Natural killer cell treated with Interleukin-12 subunit alpha and Interleukin-12 subunit beta and Interleukin-15 and Interleukin-18, amount 100 ng/mL, for 72 hours (primary cell): Measurements from ENCODE around the gene KRTAP19-6. TPM values are rescaled to one million over a fixed set of nuclear protein-coding genes. Genes with fewer than 3 reads are reported as not detected.
"Not testable (repeated sequence)": the region's sequence is repeated elsewhere in the genome, so short reads cannot be mapped to it uniquely, and the experiment has no call there.

Source experiments
- ATAC-seq, 2 donors: fragments of 150-1000 bp; cut with Tn5 transposase in 1 of 2; sonication (Bioruptor Pico), chemical (Tn5 transposase) in 1 of 2; 2 replicates each; pipeline ENCODE4 v1.10.0; 2021
- DNase-seq: peaks from one replicate; pipeline ENCODE4 v3.0.0; 2022; ENCODE audit warnings: low spot score
- H3K27ac Mint-ChIP-seq, 2 donors: 1 replicate in 1 of 2; 2 replicates in 1 of 2; pipeline ENCODE4 v1.8.0; 2022; ENCODE audit warnings: mixed read lengths in 2 of 2, mild to moderate bottlenecking in 1 of 2, moderate library complexity in 1 of 2
- H3K27me3 Mint-ChIP-seq, 2 donors: 1 replicate in 1 of 2; 2 replicates in 1 of 2; pipeline ENCODE4 v1.8.0; 2022; ENCODE audit warnings: mixed read lengths in 2 of 2
- H3K36me3 Mint-ChIP-seq: one replicate; pipeline ENCODE4 v1.8.0; 2022; ENCODE audit warnings: mixed read lengths
- H3K4me1 Mint-ChIP-seq, 2 donors: 1 replicate in 1 of 2; 2 replicates in 1 of 2; pipeline ENCODE4 v1.8.0; 2022; ENCODE audit warnings: low read depth in 2 of 2, mixed read lengths in 2 of 2, mild to moderate bottlenecking in 1 of 2
- H3K4me3 Mint-ChIP-seq: one replicate; pipeline ENCODE4 v1.8.0; 2022; ENCODE audit warnings: mixed read lengths
- H3K9me3 Mint-ChIP-seq: 2 replicates; pipeline ENCODE4 v1.8.0; 2022; ENCODE audit warnings: mixed read lengths
- total RNA-seq, 2 donors: library from RNA; stranded (reverse); gene quantifications; one replicate each; pipeline ENCODE4 v1.2.3, GENCODE V29; 2022

Gene KRTAP19-6
- total RNA-seq, 2 donors from 2014 or later: not detected

DNA sequence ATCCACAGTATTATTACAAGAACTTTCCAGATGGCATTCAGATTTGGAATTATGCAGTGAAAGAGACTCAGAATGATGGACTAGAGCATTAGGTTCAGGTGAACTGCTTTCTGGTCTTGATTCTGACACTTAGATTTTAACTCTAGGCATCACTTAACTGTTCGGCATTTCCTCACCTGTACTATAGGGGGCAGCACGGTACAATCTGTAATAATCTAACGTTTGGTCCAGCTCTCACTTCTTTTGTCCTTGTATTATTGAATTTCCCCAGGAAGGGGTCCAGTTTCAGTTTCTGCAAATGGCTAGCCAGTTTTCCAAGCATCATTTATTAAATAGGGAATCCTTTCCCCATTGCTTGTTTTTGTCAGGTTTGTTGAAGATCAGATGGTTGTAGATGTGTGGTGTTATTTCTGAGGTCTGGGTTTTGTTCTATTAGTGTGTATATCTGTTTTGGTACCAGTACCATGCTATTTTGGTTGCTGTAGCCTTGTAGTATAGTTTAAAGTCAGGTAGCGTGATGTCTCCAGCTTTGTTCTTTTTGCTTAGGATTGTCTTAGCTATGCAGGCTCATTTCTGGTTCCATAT is 36.0 kb downstream of the KRTAP19-6 start:
- DNase-seq: not testable (repeated sequence)

DNA sequence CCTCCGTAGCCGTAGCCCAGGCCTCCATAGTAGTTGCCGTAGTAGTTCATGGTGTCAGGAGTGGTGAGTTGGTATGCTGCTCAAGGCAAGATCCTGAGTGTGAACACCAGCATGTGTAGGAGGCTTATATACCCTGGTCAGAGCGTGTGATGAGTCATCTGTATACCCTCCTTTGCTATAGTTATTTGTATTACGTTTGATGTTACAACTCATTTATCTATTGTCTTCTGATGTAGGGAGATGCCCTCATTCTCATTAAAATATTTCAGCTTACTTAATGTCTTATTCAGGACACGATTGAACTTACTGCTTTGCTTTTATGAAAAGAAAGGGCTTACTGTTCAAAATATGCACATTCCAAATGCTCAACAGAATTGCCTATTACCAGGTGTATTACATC is 39.6 kb downstream of the KRTAP19-6 start, which contains the start of gene KRTAP19-5:
KRTAP19-5 (minus strand) TSS at position 101 of the 400 bp plus-strand sequence; CDS start at position 50, 51 bp downstream.
- H3K27me3 Mint-ChIP-seq: no peaks in the 10 kb centered on the region
- no peak within 1 kb of the TSS for H3K27ac Mint-ChIP-seq
- H3K4me3 Mint-ChIP-seq: no peak within 1 kb of the TSS
- H3K9me3 Mint-ChIP-seq: peaks cover 9% of the 10 kb centered on the region
- no peaks in the 10 kb centered on the region for H3K36me3 Mint-ChIP-seq
- no peaks in the 10 kb centered on the region for H3K4me1 Mint-ChIP-seq
- DNase-seq (no peak), ATAC-seq (no peak)

More for the DNA sequence above, 36.0 kb downstream of the KRTAP19-6 start:
- H3K9me3 Mint-ChIP-seq: peaks cover 11% of the 10 kb centered on the region
- H3K4me3 Mint-ChIP-seq, ATAC-seq, H3K27me3 Mint-ChIP-seq, H3K27ac Mint-ChIP-seq, H3K4me1 Mint-ChIP-seq, H3K36me3 Mint-ChIP-seq: not testable (repeated sequence)

- DNase-seq (no peak), ATAC-seq (no peak)
- Mint-ChIP-seq H3K4me1 (no peaks in the 10 kb centered on the region), H3K9me3 (peaks cover 8% of the 10 kb centered on the region), H3K27me3 (no peaks in the 10 kb centered on the region), H3K27ac (no peak within 1 kb of the TSS), H3K36me3 (no peaks in the 10 kb centered on the region), H3K4me3 (no peak within 1 kb of the TSS)
These were observed 44.6 kb downstream of the KRTAP19-6 start, which contains the start of gene KRTAP19-4 for GRCh38 chr21:30497065-30497464. Gene KRTAP19-4, minus strand, starts transcription at chr21:30497165. Its CDS starts 55 bp downstream, at chr21:30497110.

- Mint-ChIP-seq H3K4me1 (no peaks in the 10 kb centered on the region), H3K9me3 (peaks cover 7% of the 10 kb centered on the region), H3K36me3 (no peaks in the 10 kb centered on the region), H3K27me3 (no peaks in the 10 kb centered on the region), H3K27ac (no peak within 1 kb of the TSS), H3K4me3 (no peak within 1 kb of the TSS)
- ATAC-seq (no peak), DNase-seq (no peak)
These were observed 49.7 kb downstream of the KRTAP19-6 start, which contains the start of gene KRTAP19-3 for GRCh38 chr21:30491963-30492428. Gene KRTAP19-3, minus strand, starts transcription at chr21:30492013. Its CDS starts 56 bp downstream, at chr21:30491957.

Other genes starting within 250 kb of the KRTAP19-6 start
- gene KRTAP26-1, start 221.5 kb downstream of the KRTAP19-6 start, total RNA-seq: not detected
- not detected for gene KRTAP27-1, start 204.2 kb downstream of the KRTAP19-6 start, total RNA-seq
- not detected for gene KRTAP23-1, start 193.3 kb downstream of the KRTAP19-6 start, total RNA-seq
- gene KRTAP13-2, start 169.6 kb downstream of the KRTAP19-6 start, total RNA-seq: not detected
- gene KRTAP13-1, start 145.8 kb downstream of the KRTAP19-6 start, total RNA-seq: not detected
- gene KRTAP13-3, start 115.9 kb downstream of the KRTAP19-6 start, total RNA-seq: not detected
- not detected for gene KRTAP13-4, start 111.6 kb downstream of the KRTAP19-6 start, total RNA-seq
- not detected for gene KRTAP15-1, start 101.6 kb downstream of the KRTAP19-6 start, total RNA-seq
- gene KRTAP19-1, start 61.5 kb downstream of the KRTAP19-6 start, total RNA-seq: not detected
- gene KRTAP19-2, start 54.4 kb downstream of the KRTAP19-6 start, total RNA-seq: not detected
- not detected for gene KRTAP19-3, start 49.9 kb downstream of the KRTAP19-6 start, total RNA-seq
- not detected for gene KRTAP19-4, start 44.7 kb downstream of the KRTAP19-6 start, total RNA-seq
- gene KRTAP19-5, start 39.7 kb downstream of the KRTAP19-6 start, total RNA-seq: not detected
- gene KRTAP19-7, start 19.4 kb upstream of the KRTAP19-6 start, total RNA-seq: not detected
- gene KRTAP22-2, start 48.5 kb upstream of the KRTAP19-6 start, total RNA-seq: not detected
- gene KRTAP6-3, start 50.6 kb upstream of the KRTAP19-6 start, total RNA-seq: not detected
- not detected for gene KRTAP6-2, start 57.0 kb upstream of the KRTAP19-6 start, total RNA-seq
- gene KRTAP22-1, start 59.2 kb upstream of the KRTAP19-6 start, total RNA-seq: not detected
- not detected for gene KRTAP6-1, start 72.1 kb upstream of the KRTAP19-6 start, total RNA-seq
- gene KRTAP20-1, start 74.6 kb upstream of the KRTAP19-6 start, total RNA-seq: not detected
- not detected for gene KRTAP20-4, start 78.8 kb upstream of the KRTAP19-6 start, total RNA-seq
- not detected for gene KRTAP20-2, start 93.3 kb upstream of the KRTAP19-6 start, total RNA-seq
- not detected for gene KRTAP20-3, start 101.0 kb upstream of the KRTAP19-6 start, total RNA-seq
- gene KRTAP21-3, start 176.9 kb upstream of the KRTAP19-6 start, total RNA-seq: not detected
- gene KRTAP21-2, start 205.4 kb upstream of the KRTAP19-6 start, total RNA-seq: not detected
- not detected for gene KRTAP21-1, start 213.6 kb upstream of the KRTAP19-6 start, total RNA-seq